Activated naive CD4-positive, alpha-beta T cell (primary cell): ENCODE results near the gene ABCG8.

ENCODE experiments used
- DNase-seq, 4 experiments: peaks; one replicate each; lab custom pipeline; 2025; lab: John Stamatoyannopoulos, UW

ABCG8 gene

DNA sequence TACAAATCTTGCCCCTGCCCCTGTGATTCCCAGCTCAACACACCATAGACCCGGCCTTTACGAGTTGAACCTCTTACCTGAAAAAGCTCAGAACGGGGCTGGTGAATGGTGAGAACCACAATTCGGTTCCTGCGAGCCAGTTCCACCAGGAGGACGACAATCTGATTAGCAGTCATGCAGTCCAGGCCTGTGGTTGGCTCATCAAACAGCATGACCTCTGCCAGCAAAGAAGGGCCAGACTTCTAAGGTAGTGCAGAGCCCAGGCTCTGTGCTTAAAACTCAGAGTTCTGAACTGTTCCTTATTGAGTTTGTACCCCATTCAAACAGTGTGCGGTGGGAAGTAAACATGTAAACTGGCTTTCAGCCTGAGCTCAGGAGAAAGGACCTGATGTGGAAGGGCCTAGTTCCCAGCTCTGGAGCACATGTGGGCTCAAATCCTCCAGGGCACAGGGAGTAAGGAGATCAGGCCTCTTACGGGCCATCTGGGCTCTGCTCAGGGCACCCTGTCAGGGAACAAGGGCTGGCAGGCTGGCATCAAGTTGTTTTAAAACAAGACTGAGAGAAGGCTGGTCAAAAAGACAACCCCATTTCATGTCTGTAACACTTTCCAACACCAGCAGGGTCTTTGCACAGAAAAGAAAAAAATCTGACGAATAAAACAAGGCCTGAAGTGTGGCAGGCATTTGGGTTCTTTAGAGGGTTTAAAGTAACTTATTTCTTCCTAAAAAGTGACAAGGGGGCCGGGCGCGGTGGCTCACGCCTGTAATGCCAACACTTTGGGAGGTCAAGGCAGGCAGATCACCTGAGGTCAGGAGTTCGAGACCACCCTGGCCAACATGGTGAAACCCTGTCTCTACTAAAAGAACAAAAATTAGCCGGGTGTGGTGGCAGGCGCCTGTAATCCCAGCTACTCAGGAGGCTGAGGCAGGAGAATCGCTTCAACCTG, 12.2 kb upstream of the ABCG8 start:
- no peak for DNase-seq

- DNase-seq: no peak
Measured at GRCh38 chr2:43831543-43832294, 7.1 kb upstream of the ABCG8 start.

DNA sequence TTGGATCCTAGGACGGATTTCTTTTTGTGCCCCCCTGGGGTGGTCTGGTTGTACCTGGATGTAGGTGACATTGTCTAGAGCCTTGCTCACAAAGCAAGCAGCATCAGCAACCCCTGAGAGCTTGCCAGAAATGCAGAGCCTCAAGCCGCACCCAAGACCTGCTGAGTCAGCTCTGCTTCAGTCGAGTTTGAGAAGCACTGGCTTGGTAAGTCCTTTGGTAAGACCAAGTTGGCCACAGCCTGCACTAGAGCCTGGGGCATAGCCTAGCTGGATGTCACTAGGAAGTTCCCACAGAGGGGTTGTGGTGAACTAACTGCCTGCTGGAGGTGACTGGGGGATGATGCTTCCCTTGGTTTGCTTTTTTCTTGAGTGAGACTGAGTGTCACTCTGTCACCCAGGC, 6.3 kb upstream of the ABCG8 start:
- DNase-seq: no peak

DNA sequence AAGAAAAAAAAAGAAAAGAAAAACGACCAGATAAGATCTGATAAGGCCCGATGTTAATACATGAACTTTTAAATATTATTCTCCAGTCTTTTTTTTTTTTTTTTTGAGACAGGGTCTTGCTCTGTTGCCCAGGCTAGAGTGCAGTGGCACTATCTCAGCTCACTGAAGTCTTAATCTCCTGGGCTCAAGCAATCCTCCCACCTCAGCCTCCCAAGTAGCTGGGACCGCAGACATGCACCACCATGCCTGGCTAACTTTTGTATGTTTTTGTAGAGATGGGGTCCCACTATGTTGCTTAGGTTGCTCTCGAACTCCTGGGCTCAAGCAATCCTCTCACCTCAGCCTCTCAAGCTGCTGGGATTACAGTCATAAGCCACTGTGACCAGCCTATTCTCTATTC, 1.7 kb upstream of the ABCG8 start:
- no peak for DNase-seq

GRCh38 chr2:43837831-43838559, 776 bp upstream of the ABCG8 start:
- no peak for DNase-seq

DNA sequence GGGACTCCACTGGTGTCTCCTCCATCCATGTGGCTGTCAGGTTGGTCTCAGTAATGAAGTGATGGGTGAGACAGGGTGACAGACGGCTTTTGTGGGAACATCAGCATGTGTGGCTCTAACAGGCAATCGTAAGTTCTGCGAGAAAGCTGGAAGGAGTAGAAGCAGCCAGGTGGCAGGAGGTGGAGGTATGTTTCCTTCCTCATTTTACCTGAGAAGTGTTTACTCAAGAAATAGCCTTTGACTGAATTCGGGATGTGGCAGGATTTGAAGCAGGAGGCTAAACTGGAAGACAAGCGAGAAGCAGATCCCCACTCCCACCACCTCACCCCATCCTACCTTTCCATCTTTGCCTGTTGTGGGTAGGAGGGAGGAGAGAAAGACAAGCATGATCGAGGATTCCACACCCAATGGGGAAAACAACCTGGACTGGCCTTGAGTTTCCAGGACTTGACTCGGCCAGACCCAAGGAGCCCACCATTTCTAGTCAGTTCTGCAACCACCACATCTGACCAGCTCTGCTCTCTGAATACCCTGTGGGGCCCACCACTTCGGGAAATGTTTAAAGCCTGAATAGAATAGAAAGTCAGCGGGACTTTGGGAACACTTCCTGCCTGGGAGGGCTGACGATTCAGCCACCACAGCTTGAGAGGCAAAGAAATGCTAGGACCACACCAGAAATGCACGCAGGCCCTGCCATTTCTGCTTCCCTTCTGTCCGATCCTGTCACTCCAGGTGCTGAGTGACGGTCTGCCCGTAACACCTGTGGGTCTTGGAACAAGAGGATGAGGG, 1.2 kb downstream of the ABCG8 start:
- no peak for DNase-seq

DNA sequence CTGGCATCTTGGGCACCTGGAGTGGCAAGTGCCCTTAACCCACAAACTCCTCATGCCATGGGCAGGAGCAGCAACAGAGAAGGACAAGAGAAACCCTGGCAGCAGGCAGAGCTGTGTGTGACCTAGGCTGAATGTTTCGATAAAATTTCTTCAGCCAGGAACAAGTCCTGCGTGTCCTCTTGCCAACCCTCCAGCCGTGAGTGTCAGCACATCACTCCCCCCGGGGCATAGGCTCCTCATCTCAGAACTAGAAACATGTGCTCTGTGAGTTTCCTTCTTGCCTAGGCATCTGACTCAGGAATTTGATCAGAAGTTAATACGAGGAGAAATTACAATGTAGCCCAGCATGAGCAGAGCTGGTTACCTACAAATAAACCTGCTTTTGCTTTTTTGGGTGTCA, 2.2 kb downstream of the ABCG8 start:
- DNase-seq: no peak

- DNase-seq: no peak
Measured at GRCh38 chr2:43841949-43842865, 3.4 kb downstream of the ABCG8 start.

- DNase-seq: no peak
Measured at GRCh38 chr2:43842866-43843226, 4.1 kb downstream of the ABCG8 start.

DNA sequence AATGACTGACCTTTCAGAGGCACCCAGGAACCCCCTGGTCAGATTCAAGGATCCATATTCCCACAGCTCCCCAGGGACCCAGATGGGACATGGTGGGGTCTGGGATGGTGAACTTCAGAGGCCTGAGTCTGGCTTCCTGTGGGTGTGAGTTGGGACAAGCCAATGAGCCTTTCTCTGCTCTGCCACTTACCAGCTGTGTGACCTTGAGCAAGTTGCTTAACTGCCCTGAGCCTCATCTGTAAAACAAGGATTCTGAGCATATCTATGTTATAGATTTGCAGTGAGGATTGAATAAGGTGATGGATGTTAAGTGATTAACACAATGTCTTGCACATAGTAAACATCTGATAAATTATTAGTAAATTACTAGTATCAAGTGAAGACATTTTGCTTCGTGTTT, 6.4 kb downstream of the ABCG8 start:
- no peak for DNase-seq

DNA sequence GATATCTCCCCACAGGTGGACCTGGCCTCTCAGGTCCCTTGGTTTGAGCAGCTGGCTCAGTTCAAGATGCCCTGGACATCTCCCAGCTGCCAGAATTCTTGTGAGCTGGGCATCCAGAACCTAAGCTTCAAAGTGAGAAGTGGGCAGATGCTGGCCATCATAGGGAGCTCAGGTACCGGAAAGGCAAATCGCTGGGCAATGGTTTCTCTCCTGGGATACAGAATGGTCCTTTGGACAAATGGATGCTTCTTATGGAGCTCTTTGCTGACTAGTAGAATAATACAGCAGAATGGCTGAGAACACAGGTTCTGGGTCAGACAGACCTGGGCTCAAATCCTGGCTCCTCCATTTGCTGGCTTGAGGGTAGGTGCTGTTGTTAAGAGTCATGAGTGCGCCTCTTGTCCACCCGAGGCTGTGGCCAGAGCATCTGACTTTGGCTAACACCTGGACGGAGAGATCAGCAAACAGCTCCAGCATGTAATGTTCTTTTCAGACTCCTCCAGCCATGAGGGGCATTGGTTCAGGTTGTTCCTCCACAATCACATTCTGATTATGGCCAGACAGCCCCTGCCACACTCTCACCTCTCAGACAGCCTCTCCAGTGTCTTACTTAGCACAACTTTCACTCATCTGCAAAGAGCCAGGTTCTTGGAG, 7.5 kb downstream of the ABCG8 start:
- no peak for DNase-seq

- DNase-seq: no peak
Measured at GRCh38 chr2:43848214-43848613, 9.4 kb downstream of the ABCG8 start.

DNA sequence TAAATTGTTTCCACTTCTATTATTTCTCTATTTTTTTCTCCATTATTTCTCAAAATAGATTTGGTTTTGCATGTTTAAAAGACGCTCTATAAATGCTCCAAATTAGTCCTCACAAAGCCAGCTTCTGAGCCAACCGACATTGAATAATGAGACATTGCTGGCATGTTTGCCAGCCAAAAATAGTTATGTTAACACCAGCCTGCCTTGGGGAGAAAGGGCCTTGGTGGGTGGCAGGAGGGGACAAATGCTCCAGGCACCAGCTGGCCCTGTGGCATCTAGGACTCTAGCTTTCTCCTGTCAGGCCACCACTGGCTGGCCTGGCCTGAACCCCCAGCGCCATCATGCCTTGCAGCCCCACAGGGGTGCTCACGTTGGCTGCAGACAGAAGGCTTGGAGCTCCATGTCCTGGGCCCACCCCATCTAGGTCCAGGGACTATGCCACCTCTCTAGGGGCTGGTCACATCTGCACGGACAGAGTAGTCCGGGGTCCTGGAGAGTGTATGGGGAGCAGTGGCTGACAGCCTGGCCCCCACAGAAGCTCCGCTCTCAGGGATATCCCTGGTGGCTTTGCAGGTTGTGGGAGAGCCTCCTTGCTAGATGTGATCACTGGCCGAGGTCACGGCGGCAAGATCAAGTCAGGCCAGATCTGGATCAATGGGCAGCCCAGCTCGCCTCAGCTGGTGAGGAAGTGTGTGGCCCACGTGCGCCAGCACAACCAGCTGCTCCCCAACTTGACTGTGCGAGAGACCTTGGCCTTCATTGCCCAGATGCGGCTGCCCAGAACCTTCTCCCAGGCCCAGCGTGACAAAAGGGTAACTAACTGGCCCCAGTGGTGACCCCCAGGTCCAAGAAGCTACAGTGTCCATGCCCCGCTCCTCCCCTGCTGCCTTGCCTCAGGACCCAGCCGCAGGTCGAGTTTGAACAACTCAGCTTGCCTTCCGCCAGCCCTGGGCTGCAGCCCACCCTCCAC, 12.5 kb downstream of the ABCG8 start:
- no peak for DNase-seq

DNA sequence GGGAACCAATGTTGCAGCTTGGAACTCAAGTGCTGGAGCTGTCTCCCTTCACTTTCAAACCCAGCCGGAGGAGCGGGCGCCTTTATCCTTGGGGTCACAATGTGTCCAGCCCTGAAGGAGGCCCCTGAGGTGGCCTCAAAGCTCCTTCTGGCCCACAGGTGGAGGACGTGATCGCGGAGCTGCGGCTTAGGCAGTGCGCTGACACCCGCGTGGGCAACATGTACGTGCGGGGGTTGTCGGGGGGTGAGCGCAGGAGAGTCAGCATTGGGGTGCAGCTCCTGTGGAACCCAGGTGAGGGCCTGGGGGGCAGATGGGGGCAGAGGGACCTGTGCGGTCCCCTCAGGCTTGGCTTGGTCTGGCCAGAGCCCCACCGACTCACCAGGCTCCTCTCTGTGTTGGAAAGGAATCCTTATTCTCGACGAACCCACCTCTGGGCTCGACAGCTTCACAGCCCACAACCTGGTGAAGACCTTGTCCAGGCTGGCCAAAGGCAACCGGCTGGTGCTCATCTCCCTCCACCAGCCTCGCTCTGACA, 13.5 kb downstream of the ABCG8 start:
- DNase-seq: no peak

DNA sequence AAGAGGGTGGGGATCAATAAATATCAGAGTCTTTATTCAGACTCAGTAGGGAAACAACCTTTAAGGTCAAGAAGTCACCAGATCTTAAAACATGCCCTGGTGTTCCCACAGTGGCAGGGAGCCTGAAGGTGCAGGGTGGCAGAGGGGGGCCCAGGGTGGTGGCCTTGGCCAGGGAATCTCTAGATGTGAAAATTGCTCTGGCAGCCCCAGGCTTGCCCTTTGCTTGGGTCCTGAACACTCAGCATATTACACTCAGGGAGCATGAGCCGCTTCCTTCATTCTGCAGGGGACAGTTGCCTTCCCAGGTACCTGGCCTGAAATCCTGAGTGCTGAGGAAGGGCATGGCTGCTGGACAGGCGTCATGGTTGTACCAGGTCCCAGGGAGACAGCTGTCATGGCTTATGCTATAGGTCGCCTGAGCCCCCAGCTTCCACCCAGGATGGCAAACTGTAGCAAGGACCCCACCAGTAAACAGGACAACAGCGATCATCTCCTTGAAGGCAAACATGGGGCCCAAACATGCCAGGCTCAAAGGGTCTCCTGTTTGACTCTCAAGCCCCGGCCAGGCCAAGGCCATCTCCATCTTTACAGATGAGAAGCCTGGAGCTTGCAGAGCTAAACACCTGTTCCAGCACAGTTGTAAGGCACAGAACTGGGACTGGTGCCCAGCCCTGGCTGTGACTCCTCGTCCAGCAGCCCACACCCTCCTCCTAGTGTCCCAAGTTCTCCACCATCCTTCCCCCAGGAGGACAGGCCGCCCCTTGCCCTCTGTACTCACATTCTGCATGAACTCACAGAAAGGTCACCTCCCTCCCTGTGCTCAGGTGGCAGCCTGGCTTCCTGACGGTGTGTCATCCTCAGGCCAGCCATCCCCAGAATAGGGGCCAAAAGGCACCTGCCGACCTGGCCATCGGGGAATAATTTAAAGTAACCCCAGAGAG, 14.6 kb downstream of the ABCG8 start:
- DNase-seq: no peak

- DNase-seq: no peak
Measured at GRCh38 chr2:43854671-43855070, 15.9 kb downstream of the ABCG8 start.

DNA sequence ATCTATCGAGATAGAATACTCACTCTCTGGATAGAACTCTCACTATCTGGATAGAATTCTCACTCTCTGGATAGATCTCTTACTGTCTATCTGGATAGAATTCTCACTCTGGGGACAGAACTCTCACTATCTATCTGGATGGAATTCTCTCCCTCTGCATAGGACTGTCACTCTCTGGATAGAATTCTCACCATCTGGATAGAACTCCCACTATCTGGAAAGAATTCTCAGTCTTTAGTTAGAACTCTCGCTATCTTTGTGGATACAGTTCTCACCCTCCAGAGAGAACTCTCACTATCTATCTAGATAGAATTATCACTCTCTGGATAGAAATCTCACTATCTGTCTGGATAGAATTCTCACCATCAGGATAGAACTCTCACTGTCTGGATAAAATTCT, 16.5 kb downstream of the ABCG8 start:
- no peak for DNase-seq

DNA sequence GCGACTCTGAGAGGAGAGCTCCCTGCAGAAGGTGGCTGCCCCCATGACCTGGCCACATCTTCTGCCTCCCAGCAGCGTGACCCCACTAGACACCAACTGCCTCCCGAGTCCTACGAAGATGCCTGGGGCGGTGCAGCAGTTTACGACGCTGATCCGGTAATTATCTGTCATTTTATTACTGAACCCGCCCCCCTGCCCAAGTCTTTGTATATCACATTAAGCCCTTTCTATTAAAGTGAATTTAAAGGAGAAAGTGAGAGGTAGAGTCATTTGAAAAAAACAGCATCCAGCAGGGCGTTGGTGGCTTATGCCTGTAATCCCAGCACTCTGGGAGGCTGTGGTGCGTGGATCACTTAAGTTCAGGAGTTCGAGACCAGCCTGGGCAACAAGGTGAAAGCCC, 33.4 kb downstream of the ABCG8 start:
- no peak for DNase-seq
